ENCODE measurements around the gene SMYD3. TPM values are rescaled to one million over a fixed set of nuclear protein-coding genes. Genes with fewer than 3 reads are reported as not detected.

SMYD3 gene
- total and polyA plus RNA-seq, 2 of the 13 experiments (the other 11 are each of a cell fraction or from before 2014, with no cell fraction given) = 27.7 to 35.8 TPM

GRCh38 chr1:246096356-246096755 is 410.7 kb downstream of the SMYD3 start:
- DNase-seq (ENCODE audit: low spot score) (no peak), FAIRE-seq (no peak), ATAC-seq (no peak)
- WGBS (ENCODE audit: low lambda C conversion rate) = 97% methylated on average over 5 of the region's 5 CpGs
- H4K20me1 ChIP-seq (ENCODE audit: insufficient read depth, low read length) = no peaks in the 10 kb centered on the region
- no peaks in the 10 kb centered on the region for H3K36me3 ChIP-seq (replicated peaks in 1 of 2; ENCODE audit: control insufficient read depth in 1 of 2, insufficient read depth in 2 of 2, low read length in 2 of 2)
- H3K27ac ChIP-seq (ENCODE audit: extremely low read length, insufficient read depth, low read length) = no peak overlapping the region
- no peak overlapping the region for H3K4me3 ChIP-seq (replicated peaks in 1 of 3; ENCODE audit: insufficient read depth in 1 of 3, low read depth in 2 of 3, low read length in 3 of 3)
- H3K9ac ChIP-seq (ENCODE audit: insufficient read depth, low read depth, low read length) = no peak overlapping the region
- no peak overlapping the region for H3K4me2 ChIP-seq (ENCODE audit: low read depth, low read length)
- H3K27me3 ChIP-seq (ENCODE audit: control insufficient read depth in 1 of 2, insufficient read depth in 2 of 2, low read length in 2 of 2) = no peaks in the 10 kb centered on the region
- peaks cover 10% of the 10 kb centered on the region; the same call in 1 of the 2 replicates for H3K4me1 ChIP-seq (ENCODE audit: insufficient read depth, low read length)
- in situ Hi-C loops (cut with HindIII; ENCODE audit: extremely low pct_ligation_motif_present, low pct_unique_long_range_greater_than_20kb) (no loop called here), intact Hi-C loops (cut with micrococcal nuclease; ENCODE audit: unreplicated experiment) (no loop called here)
- H2AFZ ChIP-seq (ENCODE audit: low read length) = no peak overlapping the region
- no TSS peak for BruUV-seq (replicated peaks)
- ChIA-PET POLR2A (no interaction called here), CTCF (ENCODE audit: low intra/inter-chr PET ratio, low total read pairs) (no interaction called here)
- H3K79me2 ChIP-seq (ENCODE audit: insufficient read depth, low read length) = no peaks in the 10 kb centered on the region
- H3K9me3 ChIP-seq (ENCODE audit: low read length) = no peaks in the 10 kb centered on the region
- TF ChIP-seq MATR3 (CRISPR knock-in tag; IDR thresholded peaks at IDR 0.05) = no peak
- no peak for TF ChIP-seq MEIS1 (CRISPR knock-in tag; IDR thresholded peaks at IDR 0.05; ENCODE audit: borderline replicate concordance)
- TF ChIP-seq SP4 (CRISPR knock-in tag; IDR thresholded peaks at IDR 0.05) = no peak
- no peak for TF ChIP-seq CSRNP2 (CRISPR knock-in tag; conservative IDR thresholded peaks at IDR 0.05; ENCODE audit: low read depth)
- TF ChIP-seq SMAD3 (CRISPR knock-in tag; IDR thresholded peaks at IDR 0.05) = no peak
- TF ChIP-seq GRHL1 (CRISPR knock-in tag; conservative IDR thresholded peaks at IDR 0.05) = no peak
- no peak for TF ChIP-seq ZNF768 (CRISPR knock-in tag; IDR thresholded peaks at IDR 0.05)
- no peak for TF ChIP-seq TSC22D2 (CRISPR knock-in tag; IDR thresholded peaks at IDR 0.05; ENCODE audit: borderline replicate concordance)
- TF ChIP-seq MAX (IDR thresholded peaks at IDR 0.05) = no peak
- TF ChIP-seq GABPA (IDR thresholded peaks at IDR 0.05; ENCODE audit: low read depth, low read length) = no peak
- no peak for TF ChIP-seq GABPA (CRISPR knock-in tag; IDR thresholded peaks at IDR 0.05; ENCODE audit: low read depth)
- TF ChIP-seq ZNF572 (CRISPR knock-in tag; IDR thresholded peaks at IDR 0.05) = no peak
- TF ChIP-seq ZNF691 (CRISPR knock-in tag; IDR thresholded peaks at IDR 0.05; ENCODE audit: borderline replicate concordance, low read depth) = no peak
- no peak for TF ChIP-seq SIX4 (CRISPR knock-in tag; IDR thresholded peaks at IDR 0.05)
- TF ChIP-seq ZNF260 (CRISPR knock-in tag; IDR thresholded peaks at IDR 0.05; ENCODE audit: borderline replicate concordance, low read depth) = no peak
- TF ChIP-seq HNF4G (IDR thresholded peaks at IDR 0.05; ENCODE audit: borderline replicate concordance, low read depth, low read length) = no peak
- TF ChIP-seq HNF4G (CRISPR knock-in tag; IDR thresholded peaks at IDR 0.05; ENCODE audit: borderline replicate concordance, low read depth) = no peak
- TF ChIP-seq NFIB (CRISPR knock-in tag; IDR thresholded peaks at IDR 0.05; ENCODE audit: borderline replicate concordance) = no peak
- TF ChIP-seq, protein P1, sequence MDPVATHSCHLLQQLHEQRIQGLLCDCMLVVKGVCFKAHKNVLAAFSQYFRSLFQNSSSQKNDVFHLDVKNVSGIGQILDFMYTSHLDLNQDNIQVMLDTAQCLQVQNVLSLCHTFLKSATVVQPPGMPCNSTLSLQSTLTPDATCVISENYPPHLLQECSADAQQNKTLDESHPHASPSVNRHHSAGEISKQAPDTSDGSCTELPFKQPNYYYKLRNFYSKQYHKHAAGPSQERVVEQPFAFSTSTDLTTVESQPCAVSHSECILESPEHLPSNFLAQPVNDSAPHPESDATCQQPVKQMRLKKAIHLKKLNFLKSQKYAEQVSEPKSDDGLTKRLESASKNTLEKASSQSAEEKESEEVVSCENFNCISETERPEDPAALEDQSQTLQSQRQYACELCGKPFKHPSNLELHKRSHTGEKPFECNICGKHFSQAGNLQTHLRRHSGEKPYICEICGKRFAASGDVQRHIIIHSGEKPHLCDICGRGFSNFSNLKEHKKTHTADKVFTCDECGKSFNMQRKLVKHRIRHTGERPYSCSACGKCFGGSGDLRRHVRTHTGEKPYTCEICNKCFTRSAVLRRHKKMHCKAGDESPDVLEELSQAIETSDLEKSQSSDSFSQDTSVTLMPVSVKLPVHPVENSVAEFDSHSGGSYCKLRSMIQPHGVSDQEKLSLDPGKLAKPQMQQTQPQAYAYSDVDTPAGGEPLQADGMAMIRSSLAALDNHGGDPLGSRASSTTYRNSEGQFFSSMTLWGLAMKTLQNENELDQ (CRISPR knock-in tag; IDR thresholded peaks at IDR 0.05; ENCODE audit: borderline replicate concordance) = no peak
- TF ChIP-seq, protein P2, sequence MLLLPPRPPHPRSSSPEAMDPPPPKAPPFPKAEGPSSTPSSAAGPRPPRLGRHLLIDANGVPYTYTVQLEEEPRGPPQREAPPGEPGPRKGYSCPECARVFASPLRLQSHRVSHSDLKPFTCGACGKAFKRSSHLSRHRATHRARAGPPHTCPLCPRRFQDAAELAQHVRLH (CRISPR knock-in tag; IDR thresholded peaks at IDR 0.05; ENCODE audit: borderline replicate concordance, low read depth) = no peak
